GM23338 (cell line): Measurements from ENCODE around the gene CAMTA1. TPM values are rescaled to one million over a fixed set of nuclear protein-coding genes. Genes with fewer than 3 reads are reported as not detected.

Experiments used
- CREB1 ChIP-seq: fragments of 250-450 bp; sonication (Bioruptor Pico); IDR thresholded peaks from 2 replicates; pipeline ENCODE4 v1.5.0; 2020; ENCODE audit warnings: low read depth, mild to moderate bottlenecking, moderate library complexity
- CTCF ChIP-seq, 2 experiments: fragments of 200-600 bp in 1 of 2; sonication (generic) in 1 of 2; conservative IDR thresholded peaks; 2 replicates each; pipeline versions ENCODE4 v1.5.1 to v1.6.1; 2016 to 2017; ENCODE audit warnings: antibody characterized with exemption in 2 of 2, low read depth in 2 of 2, mild to moderate bottlenecking in 2 of 2, moderate library complexity in 1 of 2
- EZH2 ChIP-seq: fragments of 200-600 bp; sonication (generic); IDR thresholded peaks from one replicate; pipeline ENCODE4 v1.8.0; 2017; ENCODE audit warnings: antibody characterized with exemption, mild to moderate bottlenecking, low read depth; ENCODE audit not compliant: unreplicated experiment
- NANOG ChIP-seq: IDR thresholded peaks from 2 replicates; pipeline ENCODE4 v1.6.1; 2016; ENCODE audit warnings: antibody characterized with exemption, borderline replicate concordance
- REST ChIP-seq: IDR thresholded peaks from one replicate; pipeline ENCODE4 v1.6.1; 2018; ENCODE audit warnings: antibody characterized with exemption; ENCODE audit not compliant: unreplicated experiment
- ZNF114 ChIP-seq: fragments of 250-450 bp; sonication (Bioruptor Pico); IDR thresholded peaks from 2 replicates; pipeline ENCODE4 v1.5.0; 2020; ENCODE audit warnings: mild to moderate bottlenecking, moderate library complexity
- ZNF331 ChIP-seq: fragments of 250-450 bp; sonication (Bioruptor Pico); IDR thresholded peaks from 2 replicates; pipeline ENCODE4 v1.5.0; 2020; ENCODE audit warnings: low read depth, mild to moderate bottlenecking, moderate library complexity
- ZNF462 ChIP-seq: fragments of 250-450 bp; sonication (Bioruptor Pico); IDR thresholded peaks from 2 replicates; pipeline ENCODE4 v1.5.0; 2020; ENCODE audit warnings: mild to moderate bottlenecking, moderate library complexity
- polyA plus RNA-seq: library from polyadenylated mRNA; unstranded; fragments of >200 nt; fragmentation: Nextera tagmentation; extraction: Ambion mirVana; gene quantifications from 2 replicates; pipeline ENCODE4 v1.2.1, GENCODE V29; 2016
- total RNA-seq: library from RNA; depleted of rRNA; stranded (reverse); fragments of >200 nt; shearing (Covaris generic); gene quantifications from 2 replicates; pipeline ENCODE4 v1.2.3, GENCODE V29; 2014

Gene CAMTA1
- total and polyA plus RNA-seq, 2 experiments from 2014 or later = 115 to 519 TPM

GRCh38 chr1:6880951-6881690 lies 95.9 kb downstream of the CAMTA1 start (continued):
- TF ChIP-seq ZNF462 (CRISPR knock-in tag) (no peak), EZH2 (no peak), CTCF (conservative IDR thresholded peaks at IDR 0.05; ENCODE audit: low read depth in 2 of 2) (no peak), CREB1 (CRISPR knock-in tag) (no peak), REST (no peak), ZNF331 (CRISPR knock-in tag) (no peak), ZNF114 (CRISPR knock-in tag) (no peak), NANOG (no peak)
